ENCODE results near the gene POU3F2. TPM values are rescaled to one million over a fixed set of nuclear protein-coding genes. Genes with fewer than 3 reads are reported as not detected.

The POU3F2 gene
- total RNA-seq, 4 donors from 2014 or later: 0.07 TPM; not detected in 3

GRCh38 chr6:98842342-98843180, 8.2 kb downstream of the POU3F2 start:
- H3K27me3 ChIP-seq: peaks cover 94 to 99% (median 98%) of the 10 kb centered on the region in 3 donors
- no peak for DNase-seq

GRCh38 chr6:98843271-98844243, 9.2 kb downstream of the POU3F2 start:
- TF ChIP-seq CTCF (IDR thresholded peaks at IDR 0.05 in 4 of 5, conservative IDR thresholded peaks at IDR 0.05 in 1 of 5): no peak
- no peak for TF ChIP-seq POLR2A (IDR thresholded peaks at IDR 0.05)
- no peak overlapping the region for H3K27ac ChIP-seq
- peaks cover 94 to 100% (median 98%) of the 10 kb centered on the region in 3 donors for H3K27me3 ChIP-seq
- H3K36me3 ChIP-seq: no peaks in the 10 kb centered on the region
- intact Hi-C loops (cut with DNase I; ENCODE audit: low total_unique reads) (no loop called here), in situ Hi-C loops (cut with MboI; ENCODE audit: low sequenced_read_pairs in 4 of 4) (loop anchor here in 1 of 4 donors (25.0 kb wide), 1 partner anchor 1356 kb away; no protein-coding TSS in a partner anchor)
- no peak overlapping the region for H3K4me3 ChIP-seq
- DNase-seq (no peak), ATAC-seq (no peak)
- H3K4me1 ChIP-seq: peaks cover 9 to 19% of the 10 kb centered on the region in 2 donors
- H3K9me3 ChIP-seq: no peaks in the 10 kb centered on the region

More at GRCh38 chr6:98842342-98843180, 8.2 kb downstream of the POU3F2 start:
- in situ Hi-C loops (cut with MboI; ENCODE audit: low sequenced_read_pairs in 4 of 4) (loop anchor here in 1 of 4 donors (25.0 kb wide), 1 partner anchor 1355 kb away; no protein-coding TSS in a partner anchor), intact Hi-C loops (cut with DNase I; ENCODE audit: low total_unique reads) (no loop called here)
- H3K4me3 ChIP-seq: no peak overlapping the region
- no peak for ATAC-seq
- H3K27ac ChIP-seq: no peak overlapping the region
- TF ChIP-seq CTCF (IDR thresholded peaks at IDR 0.05 in 4 of 5, conservative IDR thresholded peaks at IDR 0.05 in 1 of 5): no peak
- H3K4me1 ChIP-seq: peaks cover 4 to 17% of the 10 kb centered on the region in 2 donors
- no peaks in the 10 kb centered on the region for H3K36me3 ChIP-seq
- no peaks in the 10 kb centered on the region for H3K9me3 ChIP-seq

- Histone ChIP-seq H3K4me1 (peaks cover 9 to 19% of the 10 kb centered on the region in 2 donors), H3K4me3 (peak overlapping the region in 3 of 4 donors; percentile 14 to 39 (median 34)), H3K27me3 (peaks cover 94 to 98% (median 97%) of the 10 kb centered on the region in 3 donors), H3K9me3 (no peaks in the 10 kb centered on the region), H3K27ac (no peak overlapping the region), H3K36me3 (no peaks in the 10 kb centered on the region)
- intact Hi-C loops (cut with DNase I; ENCODE audit: low total_unique reads): no loop called here
- no peak for DNase-seq
- ATAC-seq: no peak
- TF ChIP-seq CTCF (IDR thresholded peaks at IDR 0.05 in 4 of 5, conservative IDR thresholded peaks at IDR 0.05 in 1 of 5): no peak
- no peak for TF ChIP-seq POLR2A (IDR thresholded peaks at IDR 0.05)
- in situ Hi-C loops (cut with MboI; ENCODE audit: low sequenced_read_pairs in 4 of 4): loop anchor here in 1 of 4 donors (25.0 kb wide), 1 partner anchor 1357 kb away; no protein-coding TSS in a partner anchor
Measured at GRCh38 chr6:98844244-98845210, 10.2 kb downstream of the POU3F2 start.

All from gastrocnemius medialis (tissue), 4 donors.